ENCODE measurements around the gene RBP4. TPM values are rescaled to one million over a fixed set of nuclear protein-coding genes. Genes with fewer than 3 reads are reported as not detected.

Gene RBP4
- total RNA-seq, 1 donor from 2014 or later = 0.56 TPM

DNA sequence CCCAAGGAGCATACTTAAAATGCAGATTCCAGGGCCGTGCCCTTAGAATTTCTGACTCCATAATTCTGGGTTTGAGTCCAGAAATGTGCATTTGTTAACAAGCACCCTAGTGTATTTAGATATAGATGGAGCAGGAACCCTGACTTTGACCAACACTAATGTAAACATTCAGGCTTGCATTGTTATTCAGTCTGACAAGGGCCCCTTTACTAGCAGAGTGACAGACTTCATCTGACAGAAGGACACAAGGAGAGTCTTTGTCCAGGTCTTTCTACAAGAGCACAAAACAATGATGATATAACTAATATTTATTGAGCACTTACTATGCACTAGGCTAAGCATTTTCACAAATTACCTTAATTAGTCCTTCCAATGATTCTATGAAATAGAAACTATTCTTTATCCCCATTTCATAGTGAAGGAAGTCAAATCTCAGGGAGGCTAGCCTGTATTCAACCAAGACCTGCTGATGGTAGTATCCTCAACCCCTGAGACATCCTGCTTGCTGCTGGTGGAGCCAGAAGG is 3.9 kb downstream of the RBP4 start:
- peaks cover 14% of the 10 kb centered on the region for H3K4me1 Mint-ChIP-seq (ENCODE audit: unreplicated experiment)
- DNase-seq (ENCODE audit: extremely low spot score, unreplicated experiment) = no peak
- no peaks in the 10 kb centered on the region for H3K36me3 Mint-ChIP-seq (ENCODE audit: unreplicated experiment)
- H3K27ac Mint-ChIP-seq (ENCODE audit: unreplicated experiment) = no peak overlapping the region
- TF ChIP-seq, protein P1, sequence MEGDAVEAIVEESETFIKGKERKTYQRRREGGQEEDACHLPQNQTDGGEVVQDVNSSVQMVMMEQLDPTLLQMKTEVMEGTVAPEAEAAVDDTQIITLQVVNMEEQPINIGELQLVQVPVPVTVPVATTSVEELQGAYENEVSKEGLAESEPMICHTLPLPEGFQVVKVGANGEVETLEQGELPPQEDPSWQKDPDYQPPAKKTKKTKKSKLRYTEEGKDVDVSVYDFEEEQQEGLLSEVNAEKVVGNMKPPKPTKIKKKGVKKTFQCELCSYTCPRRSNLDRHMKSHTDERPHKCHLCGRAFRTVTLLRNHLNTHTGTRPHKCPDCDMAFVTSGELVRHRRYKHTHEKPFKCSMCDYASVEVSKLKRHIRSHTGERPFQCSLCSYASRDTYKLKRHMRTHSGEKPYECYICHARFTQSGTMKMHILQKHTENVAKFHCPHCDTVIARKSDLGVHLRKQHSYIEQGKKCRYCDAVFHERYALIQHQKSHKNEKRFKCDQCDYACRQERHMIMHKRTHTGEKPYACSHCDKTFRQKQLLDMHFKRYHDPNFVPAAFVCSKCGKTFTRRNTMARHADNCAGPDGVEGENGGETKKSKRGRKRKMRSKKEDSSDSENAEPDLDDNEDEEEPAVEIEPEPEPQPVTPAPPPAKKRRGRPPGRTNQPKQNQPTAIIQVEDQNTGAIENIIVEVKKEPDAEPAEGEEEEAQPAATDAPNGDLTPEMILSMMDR (IDR thresholded peaks at IDR 0.05) = no peak
- no peak overlapping the region for H3K4me3 Mint-ChIP-seq (ENCODE audit: unreplicated experiment)
- no peaks in the 10 kb centered on the region for H3K9me3 Mint-ChIP-seq (ENCODE audit: unreplicated experiment)
- peaks cover 7% of the 10 kb centered on the region for H3K27me3 Mint-ChIP-seq (ENCODE audit: unreplicated experiment)

DNA sequence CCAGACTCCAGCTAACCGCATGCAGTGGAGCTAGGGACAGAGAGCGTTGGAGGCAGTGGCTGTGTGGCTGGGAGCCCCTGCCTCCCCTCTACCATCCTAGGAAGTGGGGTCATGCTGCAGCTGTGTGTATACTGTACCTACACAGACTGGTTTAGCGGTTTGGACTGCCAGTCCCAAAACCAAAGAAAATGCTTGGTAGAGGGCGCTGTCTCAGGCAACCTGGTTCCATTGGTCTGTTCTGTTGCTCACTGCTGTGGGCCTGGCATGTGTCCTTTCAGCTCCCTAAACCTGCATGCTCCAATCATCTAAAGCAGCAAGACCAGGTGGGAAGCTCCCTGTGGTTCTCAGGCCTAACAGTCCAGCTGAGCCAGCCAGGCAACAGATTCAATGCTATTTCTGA is 4.5 kb downstream of the RBP4 start:
- no peak for DNase-seq (ENCODE audit: extremely low spot score, unreplicated experiment)
- Mint-ChIP-seq H3K4me1 (ENCODE audit: unreplicated experiment) (peaks cover 13% of the 10 kb centered on the region), H3K9me3 (ENCODE audit: unreplicated experiment) (no peaks in the 10 kb centered on the region), H3K36me3 (ENCODE audit: unreplicated experiment) (no peaks in the 10 kb centered on the region), H3K27me3 (ENCODE audit: unreplicated experiment) (peaks cover 1% of the 10 kb centered on the region), H3K27ac (ENCODE audit: unreplicated experiment) (no peak overlapping the region), H3K4me3 (ENCODE audit: unreplicated experiment) (no peak overlapping the region)
- TF ChIP-seq, protein P1 (IDR thresholded peaks at IDR 0.05) = no peak

DNA sequence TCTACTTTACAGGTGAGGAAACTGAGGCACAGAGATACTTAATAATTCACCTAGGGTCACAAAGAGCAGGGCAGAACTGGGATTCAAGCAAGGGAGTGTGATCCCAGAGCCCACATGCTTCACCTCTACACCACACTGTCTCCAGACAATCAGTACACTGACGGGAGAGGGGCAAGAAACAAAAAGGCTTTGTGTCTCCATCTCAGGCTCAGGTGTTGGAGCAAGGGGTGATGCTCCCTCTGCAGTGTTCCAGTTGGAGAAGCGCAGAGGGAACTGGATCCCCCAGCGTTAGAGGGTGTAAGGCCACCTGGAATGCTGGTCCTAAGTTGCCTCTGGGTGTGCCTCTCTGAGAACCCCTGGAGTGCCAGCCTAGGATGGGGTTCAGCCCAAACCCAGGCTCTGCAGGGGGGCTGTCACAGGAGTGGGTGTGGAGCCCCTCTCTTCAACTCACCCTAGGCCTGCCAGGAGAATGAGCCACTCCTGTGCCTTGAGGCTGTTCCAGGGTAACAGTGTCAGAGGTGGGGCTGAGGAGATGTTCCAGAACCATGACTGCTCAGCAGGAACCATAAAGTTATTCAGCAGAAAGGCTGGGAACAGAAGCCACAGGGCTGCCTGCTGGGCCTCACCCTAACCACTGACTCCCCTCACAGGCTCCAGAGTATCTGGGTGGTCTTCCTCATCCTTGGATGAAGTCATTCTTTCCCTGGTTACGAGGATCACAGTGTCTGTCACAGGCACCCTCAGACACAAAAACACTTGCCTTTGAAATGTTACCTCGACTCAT is 5.5 kb downstream of the RBP4 start:
- Mint-ChIP-seq H3K27me3 (ENCODE audit: unreplicated experiment) (no peaks in the 10 kb centered on the region), H3K4me1 (ENCODE audit: unreplicated experiment) (peaks cover 12% of the 10 kb centered on the region), H3K4me3 (ENCODE audit: unreplicated experiment) (no peak overlapping the region), H3K27ac (ENCODE audit: unreplicated experiment) (no peak overlapping the region), H3K36me3 (ENCODE audit: unreplicated experiment) (no peaks in the 10 kb centered on the region), H3K9me3 (ENCODE audit: unreplicated experiment) (no peaks in the 10 kb centered on the region)
- TF ChIP-seq, protein P1 (IDR thresholded peaks at IDR 0.05) = no peak
- DNase-seq (ENCODE audit: extremely low spot score, unreplicated experiment) = no peak

DNA sequence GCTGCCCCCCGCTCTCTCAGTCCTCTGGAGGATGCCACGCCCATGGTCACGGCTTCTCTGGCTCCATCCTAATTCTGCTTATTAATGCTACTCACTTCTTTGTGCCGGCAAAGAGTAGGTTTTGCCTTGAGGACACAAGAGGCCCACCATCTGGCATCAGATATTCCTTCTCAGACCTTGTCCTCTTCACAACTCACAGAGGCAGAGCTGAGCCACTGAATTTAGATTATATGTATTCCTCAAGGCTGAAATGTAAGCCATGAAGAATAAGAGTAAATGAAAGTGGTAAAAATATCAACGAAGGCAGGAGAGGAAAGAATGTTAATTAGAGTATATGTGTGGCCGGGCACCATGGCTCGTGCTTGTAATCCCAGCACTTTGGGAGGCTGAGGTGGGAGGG is 6.5 kb downstream of the RBP4 start:
- peaks cover 12% of the 10 kb centered on the region for H3K4me1 Mint-ChIP-seq (ENCODE audit: unreplicated experiment)
- no peaks in the 10 kb centered on the region for H3K27me3 Mint-ChIP-seq (ENCODE audit: unreplicated experiment)
- no peak overlapping the region for H3K27ac Mint-ChIP-seq (ENCODE audit: unreplicated experiment)
- H3K9me3 Mint-ChIP-seq (ENCODE audit: unreplicated experiment) = no peaks in the 10 kb centered on the region
- no peak overlapping the region for H3K4me3 Mint-ChIP-seq (ENCODE audit: unreplicated experiment)
- no peak for DNase-seq (ENCODE audit: extremely low spot score, unreplicated experiment)
- no peaks in the 10 kb centered on the region for H3K36me3 Mint-ChIP-seq (ENCODE audit: unreplicated experiment)
- TF ChIP-seq, protein P1 (IDR thresholded peaks at IDR 0.05) = no peak

DNA sequence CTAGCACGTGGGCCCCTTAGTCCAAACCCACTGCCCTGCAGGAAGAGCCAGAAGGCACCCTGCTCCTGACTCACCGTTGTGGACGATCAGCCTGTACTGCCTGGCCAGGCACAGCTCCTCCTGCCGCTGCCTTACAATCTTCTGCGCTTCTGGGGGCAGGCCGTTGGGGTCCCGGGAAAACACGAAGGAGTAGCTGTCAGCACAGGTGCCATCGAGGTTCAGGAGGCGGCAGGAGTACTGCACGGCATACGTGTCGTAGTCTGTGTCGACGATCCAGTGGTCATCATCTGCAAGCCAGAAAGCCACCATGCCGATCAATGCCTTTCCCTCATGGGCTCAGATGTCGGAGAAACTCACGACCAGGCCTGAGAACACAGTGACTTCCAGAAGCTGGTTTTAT is 7.3 kb downstream of the RBP4 start:
- Mint-ChIP-seq H3K27ac (ENCODE audit: unreplicated experiment) (no peak overlapping the region), H3K4me1 (ENCODE audit: unreplicated experiment) (peaks cover 12% of the 10 kb centered on the region), H3K36me3 (ENCODE audit: unreplicated experiment) (no peaks in the 10 kb centered on the region), H3K9me3 (ENCODE audit: unreplicated experiment) (no peaks in the 10 kb centered on the region), H3K4me3 (ENCODE audit: unreplicated experiment) (no peak overlapping the region), H3K27me3 (ENCODE audit: unreplicated experiment) (peaks cover 6% of the 10 kb centered on the region)
- no peak for DNase-seq (ENCODE audit: extremely low spot score, unreplicated experiment)
- TF ChIP-seq, protein P1 (IDR thresholded peaks at IDR 0.05) = no peak

All from osteocyte (in vitro differentiated cells).